ENCODE results near the gene MTF2. TPM values are rescaled to one million over a fixed set of nuclear protein-coding genes. Genes with fewer than 3 reads are reported as not detected.
"Not testable (repeated sequence)": the region's sequence is repeated elsewhere in the genome, so short reads cannot be mapped to it uniquely, and the experiment has no call there.

MTF2 gene
- total RNA-seq, 1 experiment from 2014 or later: 17.0 TPM

- TF ChIP-seq CTCF (IDR thresholded peaks at IDR 0.05; ENCODE audit: unreplicated experiment): no peak
- Mint-ChIP-seq H3K36me3 (ENCODE audit: insufficient read depth, unreplicated experiment) (peaks cover 22% of the 10 kb centered on the region), H3K9me3 (ENCODE audit: unreplicated experiment) (peaks cover 18% of the 10 kb centered on the region), H3K27ac (ENCODE audit: low read depth, unreplicated experiment) (no peak overlapping the region), H3K4me3 (ENCODE audit: unreplicated experiment) (no peak overlapping the region), H3K27me3 (ENCODE audit: insufficient read depth, unreplicated experiment) (no peaks in the 10 kb centered on the region), H3K4me1 (ENCODE audit: insufficient read depth, unreplicated experiment) (peaks cover 16% of the 10 kb centered on the region)
- ChIA-PET POLR2A (interaction anchor here (1.2 kb wide), 1 partner anchor 11 kb away, joined by 5 read pairs; no protein-coding TSS in a partner anchor), CTCF (no interaction called here)
- no TSS peak for BruUV-seq (replicated peaks)
- DNase-seq (ENCODE audit: unreplicated experiment): no peak
- intact Hi-C loops (cut with micrococcal nuclease): no loop called here
Observed at GRCh38 chr1:93167006-93167405, 87.9 kb downstream of the MTF2 start.

- H3K4me3 Mint-ChIP-seq (ENCODE audit: unreplicated experiment); H3K27ac Mint-ChIP-seq (ENCODE audit: low read depth, unreplicated experiment); H3K27me3 Mint-ChIP-seq (ENCODE audit: insufficient read depth, unreplicated experiment); intact Hi-C loops (cut with micrococcal nuclease); BruUV-seq (replicated peaks); DNase-seq (ENCODE audit: unreplicated experiment); CTCF ChIA-PET: not testable (repeated sequence)
- Mint-ChIP-seq H3K9me3 (ENCODE audit: unreplicated experiment) (peaks cover 23% of the 10 kb centered on the region), H3K36me3 (ENCODE audit: insufficient read depth, unreplicated experiment) (peaks cover 16% of the 10 kb centered on the region), H3K4me1 (ENCODE audit: insufficient read depth, unreplicated experiment) (peaks cover 19% of the 10 kb centered on the region)
- POLR2A ChIA-PET: interaction anchor here (1.3 kb wide), 1 partner anchor 8 kb away, joined by 5 read pairs; no protein-coding TSS in a partner anchor
Observed at GRCh38 chr1:93170141-93170678, 91.1 kb downstream of the MTF2 start.

DNA sequence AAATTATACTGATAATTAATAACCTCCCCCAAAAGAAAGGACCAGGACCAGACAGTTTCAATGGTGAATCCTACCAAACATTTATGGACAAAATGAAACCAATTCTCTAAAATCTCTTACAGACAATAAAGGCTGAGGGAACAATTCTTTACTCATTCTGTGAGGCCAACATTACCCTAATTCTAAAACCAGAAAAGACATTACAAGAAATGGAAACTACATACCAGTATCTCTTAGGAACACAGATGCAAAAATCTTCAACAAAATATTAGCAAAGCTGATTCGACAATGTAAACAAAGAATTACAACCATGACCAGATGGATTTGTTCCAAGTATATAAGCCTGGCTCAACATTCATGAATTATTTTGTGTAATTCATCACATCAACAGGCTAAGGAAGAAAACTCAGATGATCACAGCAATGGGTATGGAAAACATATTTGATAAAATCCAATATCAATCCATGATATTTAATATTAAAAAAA, 92.5 kb downstream of the MTF2 start:
- H3K4me3 Mint-ChIP-seq (ENCODE audit: unreplicated experiment): no peak overlapping the region
- no peaks in the 10 kb centered on the region for H3K27me3 Mint-ChIP-seq (ENCODE audit: insufficient read depth, unreplicated experiment)
- peaks cover 16% of the 10 kb centered on the region for H3K9me3 Mint-ChIP-seq (ENCODE audit: unreplicated experiment)
- no TSS peak for BruUV-seq (replicated peaks)
- peaks cover 16% of the 10 kb centered on the region for H3K36me3 Mint-ChIP-seq (ENCODE audit: insufficient read depth, unreplicated experiment)
- CTCF ChIA-PET: interaction anchor here (0.6 to 1.1 kb wide), 3 partner anchors 17 to 163 kb away, joined by 3 to 4 read pairs (median 4); no protein-coding TSS in a partner anchor
- intact Hi-C loops (cut with micrococcal nuclease): no loop called here
- H3K4me1 Mint-ChIP-seq (ENCODE audit: insufficient read depth, unreplicated experiment): peaks cover 26% of the 10 kb centered on the region
- DNase-seq (ENCODE audit: unreplicated experiment): no peak
- no peak for TF ChIP-seq CTCF (IDR thresholded peaks at IDR 0.05; ENCODE audit: unreplicated experiment)
- H3K27ac Mint-ChIP-seq (ENCODE audit: low read depth, unreplicated experiment): peak overlapping the region; percentile 31
- POLR2A ChIA-PET: no interaction called here

DNA sequence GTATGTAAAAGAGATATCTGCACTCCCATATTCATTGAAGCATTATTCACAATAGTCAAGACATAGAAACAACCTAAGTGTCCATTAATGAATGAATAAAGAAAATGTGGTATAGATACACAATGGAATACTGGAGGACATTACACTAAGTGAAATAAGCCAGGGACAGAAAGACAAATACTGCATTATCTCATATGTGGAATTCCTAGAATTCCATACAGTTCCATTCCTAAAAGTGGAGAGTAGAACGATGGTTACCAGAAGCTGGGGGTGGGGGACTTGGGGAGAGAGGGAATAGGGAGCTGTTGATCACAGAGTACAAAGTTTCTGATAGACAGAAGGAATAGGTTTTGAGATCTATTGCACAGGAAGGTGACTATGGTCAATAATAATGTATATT, 93.7 kb downstream of the MTF2 start:
- ChIA-PET POLR2A (interaction anchor here (0.6 to 1.4 kb wide), 5 partner anchors 14 to 174 kb away, joined by 3 read pairs; no protein-coding TSS in a partner anchor), CTCF (interaction anchor here (0.5 to 1.1 kb wide), 2 partner anchors 15 to 595 kb away, joined by 4 read pairs; no protein-coding TSS in a partner anchor)
- intact Hi-C loops (cut with micrococcal nuclease): no loop called here
- no peak for TF ChIP-seq CTCF (IDR thresholded peaks at IDR 0.05; ENCODE audit: unreplicated experiment)
- no peak for DNase-seq (ENCODE audit: unreplicated experiment)
- H3K4me3 Mint-ChIP-seq (ENCODE audit: unreplicated experiment): no peak overlapping the region
- no peaks in the 10 kb centered on the region for H3K27me3 Mint-ChIP-seq (ENCODE audit: insufficient read depth, unreplicated experiment)
- peaks cover 26% of the 10 kb centered on the region for H3K4me1 Mint-ChIP-seq (ENCODE audit: insufficient read depth, unreplicated experiment)
- BruUV-seq (replicated peaks): no TSS peak
- H3K9me3 Mint-ChIP-seq (ENCODE audit: unreplicated experiment): peaks cover 11% of the 10 kb centered on the region
- H3K36me3 Mint-ChIP-seq (ENCODE audit: insufficient read depth, unreplicated experiment): peaks cover 15% of the 10 kb centered on the region
- no peak overlapping the region for H3K27ac Mint-ChIP-seq (ENCODE audit: low read depth, unreplicated experiment)

DNA sequence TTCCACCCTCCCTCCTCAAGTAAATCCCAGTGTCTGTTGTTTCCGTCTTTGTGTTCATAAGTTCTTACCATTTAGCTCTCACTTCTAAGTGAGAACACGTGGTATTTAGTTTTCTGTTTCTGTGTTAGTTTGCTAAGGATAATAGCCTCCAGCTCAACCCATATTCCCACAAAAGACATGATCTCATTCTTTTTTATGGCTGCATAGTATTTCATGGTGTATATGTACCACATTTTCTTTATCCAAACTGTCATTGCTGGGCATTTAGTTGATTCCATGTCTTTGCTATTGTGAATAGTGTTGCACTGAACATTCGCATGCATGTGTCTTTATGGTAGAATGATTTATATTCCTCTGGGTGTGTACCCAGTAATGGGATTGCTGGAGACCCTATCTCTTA, 95.6 kb downstream of the MTF2 start:
- intact Hi-C loops (cut with micrococcal nuclease): loop anchor here (5.0 kb wide), 1 partner anchor 152 kb away; no protein-coding TSS in a partner anchor
- H3K9me3 Mint-ChIP-seq (ENCODE audit: unreplicated experiment); H3K27ac Mint-ChIP-seq (ENCODE audit: low read depth, unreplicated experiment); H3K4me3 Mint-ChIP-seq (ENCODE audit: unreplicated experiment); BruUV-seq (replicated peaks); POLR2A ChIA-PET; H3K27me3 Mint-ChIP-seq (ENCODE audit: insufficient read depth, unreplicated experiment); DNase-seq (ENCODE audit: unreplicated experiment): not testable (repeated sequence)
- Mint-ChIP-seq H3K36me3 (ENCODE audit: insufficient read depth, unreplicated experiment) (peaks cover 16% of the 10 kb centered on the region), H3K4me1 (ENCODE audit: insufficient read depth, unreplicated experiment) (peaks cover 35% of the 10 kb centered on the region)
- CTCF ChIA-PET: interaction anchor here (0.6 kb wide), 1 partner anchor 79 kb away, joined by 4 read pairs; no protein-coding TSS in a partner anchor

Data from MCF 10A (cell line).